WTC11 (cell line): Measurements from ENCODE around the gene TLCD3B. TPM values are rescaled to one million over a fixed set of nuclear protein-coding genes. Genes with fewer than 3 reads are reported as not detected.

Source experiments
- ATAC-seq: fragments of 200-7000 bp; cut with Tn5 transposase; 2 replicates; pipeline ENCODE4 v1.10.0; 2021; ENCODE audit warnings: mild to moderate bottlenecking, moderate library complexity
- CTCF ChIA-PET: fragments of 300-600 bp; sonication (Branson Sonifier 250); formaldehyde crosslinking; loops from one replicate; lab custom pipeline; 2021; ENCODE audit warnings: antibody characterized with exemption; lab: Charles Lee
- POLR2A ChIA-PET: fragments of 350-600 bp; sonication (Branson Sonifier 250); formaldehyde crosslinking; loops from one replicate; lab custom pipeline; 2021; ENCODE audit warnings: antibody characterized with exemption; lab: Charles Lee
- DNase-seq: peaks from one replicate; pipeline ENCODE4 v3.0.0; 2021; ENCODE audit warnings: low spot score
- H3K27ac Mint-ChIP-seq: 2 replicates; pipeline ENCODE4 v1.8.0; 2021; ENCODE audit warnings: mixed read lengths
- H3K27me3 Mint-ChIP-seq: 2 replicates; pipeline ENCODE4 v1.8.0; 2021; ENCODE audit warnings: low read depth, mild to moderate bottlenecking, moderate library complexity, mixed read lengths
- H3K36me3 Mint-ChIP-seq: 2 replicates; pipeline ENCODE4 v1.8.0; 2021; ENCODE audit warnings: mixed read lengths
- H3K4me1 Mint-ChIP-seq: 2 replicates; pipeline ENCODE4 v1.8.0; 2022; ENCODE audit warnings: mixed read lengths
- H3K4me3 Mint-ChIP-seq: 2 replicates; pipeline ENCODE4 v1.8.0; 2021; ENCODE audit warnings: mild to moderate bottlenecking, moderate library complexity, mixed read lengths
- H3K9me3 Mint-ChIP-seq: 2 replicates; pipeline ENCODE4 v1.8.0; 2021; ENCODE audit warnings: mixed read lengths
- AFF4 ChIP-seq: sonication (generic); formaldehyde crosslinking; IDR thresholded peaks from 2 replicates; pipeline ENCODE4 v1.8.1; 2023; ENCODE audit warnings: mild to moderate bottlenecking, missing genetic modification reagents, borderline replicate concordance
- CTCF ChIP-seq: fragments of 200-600 bp; IDR thresholded peaks from 2 replicates; pipeline ENCODE4 v1.8.0; 2022; ENCODE audit warnings: antibody characterized with exemption
- E2F1 ChIP-seq: sonication (generic); formaldehyde crosslinking; IDR thresholded peaks from 2 replicates; pipeline ENCODE4 v1.8.0; 2022; ENCODE audit warnings: mild to moderate bottlenecking, missing genetic modification reagents
- E2F5 ChIP-seq: sonication (generic); formaldehyde crosslinking; IDR thresholded peaks from 2 replicates; pipeline ENCODE4 v1.8.1; 2022; ENCODE audit warnings: mild to moderate bottlenecking, moderate library complexity, missing genetic modification reagents
- EMX1 ChIP-seq: fragments of 250-450 bp; sonication (Bioruptor Pico); IDR thresholded peaks from 2 replicates; pipeline ENCODE4 v1.8.0; 2021; ENCODE audit warnings: mild to moderate bottlenecking
- ESRRA ChIP-seq: sonication (generic); formaldehyde crosslinking; IDR thresholded peaks from 2 replicates; pipeline ENCODE4 v1.8.1; 2022; ENCODE audit warnings: mild to moderate bottlenecking, missing genetic modification reagents, borderline replicate concordance
- GTF2I ChIP-seq: fragments of 250-450 bp; sonication (Bioruptor Pico); conservative IDR thresholded peaks from 2 replicates; pipeline ENCODE4 v1.4.0; 2021; ENCODE audit warnings: mild to moderate bottlenecking
- KAT7 ChIP-seq: sonication (generic); formaldehyde crosslinking; IDR thresholded peaks from 2 replicates; pipeline ENCODE4 v1.8.1; 2023; ENCODE audit warnings: missing genetic modification reagents, mild to moderate bottlenecking, borderline replicate concordance
- MAX ChIP-seq: sonication (generic); formaldehyde crosslinking; IDR thresholded peaks from 2 replicates; pipeline ENCODE4 v1.8.0; 2022; ENCODE audit warnings: mild to moderate bottlenecking, missing genetic modification reagents
- MYBL2 ChIP-seq: sonication (generic); formaldehyde crosslinking; IDR thresholded peaks from 2 replicates; pipeline ENCODE4 v1.8.1; 2023; ENCODE audit warnings: mild to moderate bottlenecking, moderate library complexity, missing genetic modification reagents
- OVOL2 ChIP-seq: fragments of 250-450 bp; sonication (Bioruptor Pico); IDR thresholded peaks from 2 replicates; pipeline ENCODE4 v1.9.0; 2021; ENCODE audit warnings: mild to moderate bottlenecking, borderline replicate concordance
- SMAD3 ChIP-seq: sonication (generic); formaldehyde crosslinking; IDR thresholded peaks from 2 replicates; pipeline ENCODE4 v1.8.0; 2022; ENCODE audit warnings: missing genetic modification reagents, mild to moderate bottlenecking, borderline replicate concordance
- SOX15 ChIP-seq: fragments of 250-450 bp; sonication (Bioruptor Pico); IDR thresholded peaks from 2 replicates; pipeline ENCODE4 v1.9.0; 2021; ENCODE audit warnings: mild to moderate bottlenecking
- STAT6 ChIP-seq: sonication (generic); formaldehyde crosslinking; conservative IDR thresholded peaks from 2 replicates; pipeline ENCODE4 v1.8.1; 2023; ENCODE audit warnings: mild to moderate bottlenecking, low read depth, missing genetic modification reagents, moderate library complexity
- USF1 ChIP-seq: sonication (generic); formaldehyde crosslinking; IDR thresholded peaks from 2 replicates; pipeline ENCODE4 v1.8.0; 2022; ENCODE audit warnings: mild to moderate bottlenecking, missing genetic modification reagents
- ZNF121 ChIP-seq: sonication (generic); formaldehyde crosslinking; IDR thresholded peaks from 2 replicates; pipeline ENCODE4 v1.8.0; 2023; ENCODE audit warnings: missing genetic modification reagents
- ZNF219 ChIP-seq: sonication (generic); formaldehyde crosslinking; IDR thresholded peaks from 2 replicates; pipeline ENCODE4 v1.8.0; 2023; ENCODE audit warnings: missing genetic modification reagents, mild to moderate bottlenecking, borderline replicate concordance
- ZNF425 ChIP-seq: fragments of 250-450 bp; sonication (Bioruptor Pico); conservative IDR thresholded peaks from 2 replicates; pipeline ENCODE4 v1.9.0; 2021; ENCODE audit warnings: mild to moderate bottlenecking
- ZNF512 ChIP-seq: sonication (generic); formaldehyde crosslinking; IDR thresholded peaks from 2 replicates; pipeline ENCODE4 v1.8.1; 2022; ENCODE audit warnings: missing genetic modification reagents, borderline replicate concordance
- ZNF671 ChIP-seq: fragments of 250-450 bp; sonication (Bioruptor Pico); IDR thresholded peaks from 2 replicates; pipeline ENCODE4 v1.8.0; 2021; ENCODE audit warnings: mild to moderate bottlenecking
- total RNA-seq: library from RNA; stranded (reverse); gene quantifications from 3 replicates; pipeline ENCODE4 v1.2.3, GENCODE V29; 2021

Gene TLCD3B
- total RNA-seq, 1 experiment from 2014 or later = 28.1 TPM

GRCh38 chr16:30046588-30046987, 15.5 kb upstream of the TLCD3B start:
- Mint-ChIP-seq H3K4me3 (no peak overlapping the region), H3K4me1 (no peaks in the 10 kb centered on the region), H3K27me3 (peaks cover 34% of the 10 kb centered on the region), H3K9me3 (no peaks in the 10 kb centered on the region), H3K27ac (no peak overlapping the region), H3K36me3 (no peaks in the 10 kb centered on the region)
- ChIA-PET CTCF (interaction anchor here (1.7 to 2.3 kb wide), 2 partner anchors 9 to 15 kb away, joined by 4 to 10 read pairs; no protein-coding TSS in a partner anchor), POLR2A (no interaction called here)
- DNase-seq (no peak), ATAC-seq (no peak)
- TF ChIP-seq STAT6 (no peak), AFF4 (CRISPR knock-in tag) (no peak), MAX (no peak), CTCF (no peak), ZNF121 (CRISPR knock-in tag) (no peak), ZNF425 (CRISPR knock-in tag) (no peak), SMAD3 (CRISPR knock-in tag) (no peak)

- Mint-ChIP-seq H3K4me3 (no peak overlapping the region), H3K27ac (no peak overlapping the region), H3K9me3 (no peaks in the 10 kb centered on the region), H3K36me3 (no peaks in the 10 kb centered on the region), H3K4me1 (no peaks in the 10 kb centered on the region), H3K27me3 (peaks cover 32% of the 10 kb centered on the region)
- ATAC-seq (no peak), DNase-seq (no peak)
- ChIA-PET CTCF (interaction anchor here (2.3 kb wide), 1 partner anchor 14 kb away, joined by 10 read pairs; no protein-coding TSS in a partner anchor), POLR2A (no interaction called here)
- TF ChIP-seq E2F5 (CRISPR knock-in tag) (no peak), MYBL2 (CRISPR knock-in tag) (no peak), OVOL2 (CRISPR knock-in tag) (no peak), SOX15 (CRISPR knock-in tag) (no peak), ZNF671 (CRISPR knock-in tag) (no peak), E2F1 (CRISPR knock-in tag) (no peak), USF1 (CRISPR knock-in tag) (no peak), EMX1 (CRISPR knock-in tag) (no peak), SMAD3 (CRISPR knock-in tag) (no peak), ZNF512 (CRISPR knock-in tag) (no peak), ESRRA (CRISPR knock-in tag) (no peak), ZNF219 (CRISPR knock-in tag) (no peak), GTF2I (CRISPR knock-in tag) (no peak), KAT7 (CRISPR knock-in tag) (no peak)
Measured at GRCh38 chr16:30046178-30046577, 15.1 kb upstream of the TLCD3B start.
